ENCODE results near the gene HTT-AS.

Gene HTT-AS

GRCh38 chr4:3030566-3031356 lies 43.6 kb downstream of the HTT-AS start:
- Histone ChIP-seq H2AFZ (ENCODE audit: low read length) (no peak overlapping the region), H3K79me2 (ENCODE audit: insufficient read depth, low read length) (no peaks in the 10 kb centered on the region), H3K4me2 (ENCODE audit: low read depth, low read length, poor library complexity, severe bottlenecking) (no peak overlapping the region), H3K9me3 (ENCODE audit: insufficient read depth, low read depth, low read length) (no peaks in the 10 kb centered on the region), H3K36me3 (ENCODE audit: insufficient read depth, low read length) (no peaks in the 10 kb centered on the region), H4K20me1 (ENCODE audit: insufficient read depth, low read length, poor library complexity, severe bottlenecking) (no peaks in the 10 kb centered on the region), H3K4me1 (ENCODE audit: insufficient read depth, low read length, poor library complexity, severe bottlenecking) (no peaks in the 10 kb centered on the region), H3K27me3 (ENCODE audit: insufficient read depth, low read length, poor library complexity, severe bottlenecking) (no peaks in the 10 kb centered on the region), H3K4me3 (ENCODE audit: low read length, poor library complexity, severe bottlenecking) (no peak overlapping the region), H3K9ac (ENCODE audit: low read depth, low read length, poor library complexity, severe bottlenecking) (no peak overlapping the region), H3F3A (ENCODE audit: low read depth) (no peaks in the 10 kb centered on the region), H3K9me2 (replicated peaks; ENCODE audit: low read depth, low read length) (no peaks in the 10 kb centered on the region)
- TF ChIP-seq EZH2phosphoT487 (IDR thresholded peaks at IDR 0.05; ENCODE audit: borderline replicate concordance) (no peak), CTCF (conservative IDR thresholded peaks at IDR 0.05; ENCODE audit: low read length) (no peak)

GRCh38 chr4:3029464-3029863 lies 44.9 kb downstream of the HTT-AS start:
- Histone ChIP-seq H3K9me3 (ENCODE audit: insufficient read depth, low read depth, low read length) (no peaks in the 10 kb centered on the region), H3K36me3 (ENCODE audit: insufficient read depth, low read length) (no peaks in the 10 kb centered on the region), H3K4me3 (ENCODE audit: low read length, poor library complexity, severe bottlenecking) (no peak overlapping the region), H3K9me2 (replicated peaks; ENCODE audit: low read depth, low read length) (no peaks in the 10 kb centered on the region), H3K9ac (ENCODE audit: low read depth, low read length, poor library complexity, severe bottlenecking) (no peak overlapping the region), H3K4me1 (ENCODE audit: insufficient read depth, low read length, poor library complexity, severe bottlenecking) (no peaks in the 10 kb centered on the region), H4K20me1 (ENCODE audit: insufficient read depth, low read length, poor library complexity, severe bottlenecking) (no peaks in the 10 kb centered on the region), H3K27me3 (ENCODE audit: insufficient read depth, low read length, poor library complexity, severe bottlenecking) (no peaks in the 10 kb centered on the region), H3F3A (ENCODE audit: low read depth) (no peaks in the 10 kb centered on the region), H2AFZ (ENCODE audit: low read length) (no peak overlapping the region), H3K4me2 (ENCODE audit: low read depth, low read length, poor library complexity, severe bottlenecking) (no peak overlapping the region), H3K79me2 (ENCODE audit: insufficient read depth, low read length) (no peaks in the 10 kb centered on the region)
- TF ChIP-seq CTCF (conservative IDR thresholded peaks at IDR 0.05; ENCODE audit: low read length) (no peak), EZH2phosphoT487 (IDR thresholded peaks at IDR 0.05; ENCODE audit: borderline replicate concordance) (no peak)

- H4K20me1 ChIP-seq (ENCODE audit: insufficient read depth, low read length, poor library complexity, severe bottlenecking) = no peaks in the 10 kb centered on the region
- no peaks in the 10 kb centered on the region for H3K27me3 ChIP-seq (ENCODE audit: insufficient read depth, low read length, poor library complexity, severe bottlenecking)
- no peak overlapping the region for H3K4me3 ChIP-seq (ENCODE audit: low read length, poor library complexity, severe bottlenecking)
- no peak overlapping the region for H3K9ac ChIP-seq (ENCODE audit: low read depth, low read length, poor library complexity, severe bottlenecking)
- TF ChIP-seq EZH2phosphoT487 (IDR thresholded peaks at IDR 0.05; ENCODE audit: borderline replicate concordance) (no peak), CTCF (conservative IDR thresholded peaks at IDR 0.05; ENCODE audit: low read length) (no peak)
- H3K9me3 ChIP-seq (ENCODE audit: insufficient read depth, low read depth, low read length) = no peaks in the 10 kb centered on the region
- no peaks in the 10 kb centered on the region for H3K9me2 ChIP-seq (replicated peaks; ENCODE audit: low read depth, low read length)
- H3K36me3 ChIP-seq (ENCODE audit: insufficient read depth, low read length) = no peaks in the 10 kb centered on the region
- no peak overlapping the region for H2AFZ ChIP-seq (ENCODE audit: low read length)
- H3K79me2 ChIP-seq (ENCODE audit: insufficient read depth, low read length) = no peaks in the 10 kb centered on the region
- no peaks in the 10 kb centered on the region for H3F3A ChIP-seq (ENCODE audit: low read depth)
- no peaks in the 10 kb centered on the region for H3K4me1 ChIP-seq (ENCODE audit: insufficient read depth, low read length, poor library complexity, severe bottlenecking)
- no peak overlapping the region for H3K4me2 ChIP-seq (ENCODE audit: low read depth, low read length, poor library complexity, severe bottlenecking)
Observed at GRCh38 chr4:3026540-3026939, 47.8 kb downstream of the HTT-AS start.

Data from Loucy (cell line).